ENCODE data around the gene ATP13A1.

ATP13A1 gene

DNA sequence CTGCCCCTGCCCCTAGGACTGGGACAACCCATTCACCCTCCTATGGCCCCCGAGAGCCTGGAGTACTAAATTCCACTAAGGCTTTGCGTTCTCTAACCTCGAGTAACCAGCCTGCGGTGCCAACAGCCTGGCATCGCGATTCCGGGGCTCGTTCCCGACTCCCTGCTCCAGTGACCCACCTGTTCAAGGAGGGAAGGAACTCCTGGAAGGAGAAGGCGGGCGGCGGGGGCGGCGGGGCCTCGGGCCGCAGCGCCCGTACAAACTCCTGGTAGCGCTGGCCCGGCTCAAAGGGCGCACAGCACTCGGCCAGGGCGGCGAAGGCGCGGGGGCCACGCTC, 26.3 kb downstream of the ATP13A1 start:
- TF ChIP-seq, protein P1, sequence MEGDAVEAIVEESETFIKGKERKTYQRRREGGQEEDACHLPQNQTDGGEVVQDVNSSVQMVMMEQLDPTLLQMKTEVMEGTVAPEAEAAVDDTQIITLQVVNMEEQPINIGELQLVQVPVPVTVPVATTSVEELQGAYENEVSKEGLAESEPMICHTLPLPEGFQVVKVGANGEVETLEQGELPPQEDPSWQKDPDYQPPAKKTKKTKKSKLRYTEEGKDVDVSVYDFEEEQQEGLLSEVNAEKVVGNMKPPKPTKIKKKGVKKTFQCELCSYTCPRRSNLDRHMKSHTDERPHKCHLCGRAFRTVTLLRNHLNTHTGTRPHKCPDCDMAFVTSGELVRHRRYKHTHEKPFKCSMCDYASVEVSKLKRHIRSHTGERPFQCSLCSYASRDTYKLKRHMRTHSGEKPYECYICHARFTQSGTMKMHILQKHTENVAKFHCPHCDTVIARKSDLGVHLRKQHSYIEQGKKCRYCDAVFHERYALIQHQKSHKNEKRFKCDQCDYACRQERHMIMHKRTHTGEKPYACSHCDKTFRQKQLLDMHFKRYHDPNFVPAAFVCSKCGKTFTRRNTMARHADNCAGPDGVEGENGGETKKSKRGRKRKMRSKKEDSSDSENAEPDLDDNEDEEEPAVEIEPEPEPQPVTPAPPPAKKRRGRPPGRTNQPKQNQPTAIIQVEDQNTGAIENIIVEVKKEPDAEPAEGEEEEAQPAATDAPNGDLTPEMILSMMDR (IDR thresholded peaks at IDR 0.05; ENCODE audit: borderline replicate concordance, control extremely low read depth, extremely low read depth, insufficient read depth, missing control alignments), result no peak
- in situ Hi-C loops (cut with MboI; ENCODE audit: low sequenced_read_pairs, unreplicated experiment), result loop anchor here (25.0 kb wide), 1 partner anchor 275 kb away; no protein-coding TSS in a partner anchor
- DNase-seq (ENCODE audit: low spot score), result no peak

DNA sequence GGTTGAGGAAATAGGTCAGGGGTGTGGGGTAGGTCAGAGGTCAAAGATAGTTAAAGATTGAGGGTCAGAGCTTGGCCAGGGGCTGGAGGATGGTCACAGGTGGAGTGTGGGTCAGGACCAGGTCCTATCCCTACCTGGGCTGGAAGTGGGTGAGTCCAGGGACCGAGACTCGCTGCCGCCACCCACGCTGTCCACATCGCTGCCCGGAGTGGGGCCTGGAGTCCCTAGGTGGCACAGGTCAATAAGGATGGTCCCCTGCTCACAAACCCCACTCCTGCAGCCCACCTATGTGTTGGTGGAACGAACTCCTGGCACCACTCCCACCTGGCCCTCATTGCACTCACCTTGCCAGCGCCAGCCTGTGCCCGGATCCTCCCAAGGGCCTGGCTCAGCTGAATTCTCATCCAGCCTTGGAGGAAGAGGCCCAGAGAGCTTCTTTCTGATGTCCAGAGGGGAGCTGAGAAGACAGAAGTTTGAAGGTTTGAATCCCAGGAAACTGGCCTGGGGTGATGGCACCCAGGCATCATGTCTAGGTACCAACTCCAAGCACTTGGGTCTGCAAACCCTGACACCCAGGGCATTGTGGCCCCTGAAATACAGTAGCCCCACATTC, 26.8 kb downstream of the ATP13A1 start:
- TF ChIP-seq, protein P1 (IDR thresholded peaks at IDR 0.05; ENCODE audit: borderline replicate concordance, control extremely low read depth, extremely low read depth, insufficient read depth, missing control alignments), result no peak
- in situ Hi-C loops (cut with MboI; ENCODE audit: low sequenced_read_pairs, unreplicated experiment), result loop anchor here (25.0 kb wide), 1 partner anchor 274 kb away; no protein-coding TSS in a partner anchor
- no peak for DNase-seq (ENCODE audit: low spot score)

DNA sequence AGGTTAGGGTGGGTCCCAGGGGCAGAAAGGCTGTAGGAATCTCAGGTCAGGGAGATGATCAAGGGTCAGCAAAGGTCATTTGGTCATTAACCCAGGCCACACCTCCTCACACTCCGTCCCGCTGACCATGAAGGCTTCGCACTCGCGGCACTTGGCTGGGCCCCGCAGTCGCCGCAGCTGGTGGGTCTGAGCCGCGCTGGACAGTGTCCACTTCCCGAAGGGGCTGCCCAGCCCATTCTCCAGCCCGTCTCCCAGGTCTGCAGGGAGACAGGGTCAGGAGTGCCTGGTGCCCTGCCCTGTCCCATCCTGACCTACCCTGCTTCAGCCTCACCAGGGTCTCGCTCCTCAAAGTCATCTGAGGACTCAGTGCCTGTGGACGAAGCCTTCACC, 28.2 kb downstream of the ATP13A1 start:
- in situ Hi-C loops (cut with MboI; ENCODE audit: low sequenced_read_pairs, unreplicated experiment), result loop anchor here (25.0 kb wide), 1 partner anchor 273 kb away; no protein-coding TSS in a partner anchor
- no peak for DNase-seq (ENCODE audit: low spot score)
- TF ChIP-seq, protein P1 (IDR thresholded peaks at IDR 0.05; ENCODE audit: borderline replicate concordance, control extremely low read depth, extremely low read depth, insufficient read depth, missing control alignments), result no peak

DNA sequence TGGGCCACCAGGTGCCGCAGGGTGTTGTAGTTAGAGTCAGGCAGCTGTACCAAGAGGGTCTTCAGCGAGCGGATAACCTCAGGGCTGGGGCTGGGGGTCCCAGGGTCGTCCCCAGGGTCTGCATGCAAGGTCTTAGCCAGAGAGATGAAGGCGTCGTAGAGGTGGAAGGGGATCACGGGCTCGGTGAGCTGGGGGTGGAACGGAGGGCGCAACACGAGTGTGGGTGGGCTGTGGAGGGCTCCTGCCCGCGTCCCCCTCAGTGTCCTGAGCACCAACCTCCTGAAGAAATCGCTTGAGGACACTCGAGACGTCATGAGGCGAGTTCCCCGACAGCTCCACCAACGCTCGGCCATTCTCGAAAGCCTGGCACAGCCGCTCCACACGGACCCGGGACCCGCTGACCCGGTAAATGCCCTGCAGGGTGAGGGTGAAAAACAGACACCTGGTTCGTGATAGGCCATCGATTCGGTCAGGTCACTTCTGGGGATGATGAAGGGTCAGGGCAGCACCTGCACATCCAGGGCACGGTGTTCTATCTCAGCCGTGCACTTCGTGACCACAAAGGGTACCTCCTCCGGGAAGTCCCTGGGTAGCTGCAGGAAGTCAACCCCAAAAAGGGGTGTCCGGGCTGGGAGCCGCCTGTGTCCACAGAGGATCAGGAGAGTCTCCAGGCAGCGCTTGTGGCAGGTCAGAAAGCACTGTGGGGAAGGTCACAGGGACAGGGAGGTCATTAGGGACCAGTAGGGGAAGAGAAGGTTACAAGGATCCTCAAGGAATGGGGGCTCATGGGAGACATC, 28.8 kb downstream of the ATP13A1 start:
- no peak for DNase-seq (ENCODE audit: low spot score)
- TF ChIP-seq, protein P1 (IDR thresholded peaks at IDR 0.05; ENCODE audit: borderline replicate concordance, control extremely low read depth, extremely low read depth, insufficient read depth, missing control alignments), result no peak
- in situ Hi-C loops (cut with MboI; ENCODE audit: low sequenced_read_pairs, unreplicated experiment), result loop anchor here (25.0 kb wide), 1 partner anchor 272 kb away; no protein-coding TSS in a partner anchor

DNA sequence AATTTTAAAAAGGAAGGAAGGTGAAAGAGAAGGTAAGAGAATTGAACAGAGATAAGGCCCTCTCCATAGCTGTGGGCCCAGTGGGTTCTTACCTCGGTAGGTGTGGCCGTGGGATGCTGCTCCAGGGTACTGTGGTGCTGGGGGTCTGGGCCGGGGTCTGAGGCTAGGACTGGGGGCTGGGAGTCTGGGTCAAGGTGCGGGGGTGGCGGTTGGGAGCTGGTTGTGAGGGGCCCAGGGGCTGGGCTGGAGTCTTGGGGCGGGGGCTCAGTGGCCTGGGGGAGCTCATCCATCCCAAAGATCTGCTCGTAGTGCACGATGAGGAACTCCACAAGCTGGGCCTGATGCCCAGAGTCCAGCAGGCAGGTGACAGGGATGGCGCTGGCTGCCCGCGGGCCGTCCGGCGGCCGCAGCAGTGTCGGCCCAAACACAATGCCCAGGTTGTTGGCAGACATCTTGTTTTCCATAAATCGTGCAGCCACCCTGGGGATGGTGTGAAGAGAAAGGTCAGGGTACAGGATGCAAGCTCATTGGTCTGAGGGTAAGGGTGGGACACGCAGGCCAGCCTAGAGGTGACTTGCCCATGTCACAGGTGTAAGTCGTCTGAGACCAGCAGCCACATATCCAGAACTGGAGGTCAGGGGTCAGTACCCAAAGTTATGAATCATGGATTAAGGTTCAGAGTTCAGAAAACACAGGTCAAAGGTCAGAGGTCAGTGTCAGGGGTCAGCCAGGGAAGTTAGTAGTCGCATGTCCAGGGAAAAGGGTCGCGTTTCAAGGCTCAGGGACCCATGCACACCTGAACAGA, 29.6 kb downstream of the ATP13A1 start:
- in situ Hi-C loops (cut with MboI; ENCODE audit: low sequenced_read_pairs, unreplicated experiment), result loop anchor here (25.0 kb wide), 1 partner anchor 272 kb away; no protein-coding TSS in a partner anchor
- no peak for DNase-seq (ENCODE audit: low spot score)
- TF ChIP-seq, protein P1 (IDR thresholded peaks at IDR 0.05; ENCODE audit: borderline replicate concordance, control extremely low read depth, extremely low read depth, insufficient read depth, missing control alignments), result no peak

DNA sequence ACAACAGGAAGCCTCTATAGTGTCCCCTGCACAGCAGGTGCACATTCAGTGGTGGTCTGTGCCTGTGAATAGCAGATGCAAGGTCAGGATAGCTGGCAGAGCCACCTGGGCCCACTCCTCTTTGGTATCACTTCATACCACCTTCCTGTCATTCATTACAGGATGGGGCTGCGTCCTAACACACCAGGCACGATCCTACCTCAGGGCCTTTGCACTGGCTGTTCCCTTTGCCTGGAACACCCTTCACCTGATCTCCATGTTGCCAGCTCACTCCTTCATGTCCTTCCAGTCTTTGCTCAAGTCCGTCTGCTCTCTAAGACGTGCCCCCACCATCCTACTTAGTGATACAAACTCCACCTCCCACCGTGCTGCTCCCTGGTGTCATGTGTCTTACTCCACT, 30.8 kb downstream of the ATP13A1 start:
- TF ChIP-seq, protein P1 (IDR thresholded peaks at IDR 0.05; ENCODE audit: borderline replicate concordance, control extremely low read depth, extremely low read depth, insufficient read depth, missing control alignments), result no peak
- no peak for DNase-seq (ENCODE audit: low spot score)
- in situ Hi-C loops (cut with MboI; ENCODE audit: low sequenced_read_pairs, unreplicated experiment), result loop anchor here (25.0 kb wide), 1 partner anchor 270 kb away; no protein-coding TSS in a partner anchor

Data from GM13976 (cell line).